Nephron (organoid): Measurements from ENCODE around the gene ASB17.

Source experiments
- H3K27ac Mint-ChIP-seq, 3 experiments: 2 replicates each; pipeline ENCODE4 v1.8.0; 2020; ENCODE audit warnings: mixed read lengths in 3 of 3, mild to moderate bottlenecking in 2 of 3, moderate library complexity in 1 of 3
- H3K27me3 Mint-ChIP-seq: 2 replicates; pipeline ENCODE4 v1.8.0; 2021; ENCODE audit warnings: low read depth, mild to moderate bottlenecking, moderate library complexity, mixed read lengths
- H3K36me3 Mint-ChIP-seq: 2 replicates; pipeline ENCODE4 v1.8.0; 2020; ENCODE audit warnings: low read depth, mixed read lengths
- H3K4me1 Mint-ChIP-seq: 2 replicates; pipeline ENCODE4 v1.8.0; 2020; ENCODE audit warnings: mixed read lengths
- H3K4me3 Mint-ChIP-seq, 3 experiments: 2 replicates each; pipeline ENCODE4 v1.8.0; 2020; ENCODE audit warnings: mild to moderate bottlenecking in 3 of 3, mixed read lengths in 3 of 3, moderate library complexity in 2 of 3
- H3K9me3 Mint-ChIP-seq: 2 replicates; pipeline ENCODE4 v1.8.0; 2020; ENCODE audit warnings: mixed read lengths
- CTCF ChIP-seq, 3 experiments: fragments of 200-600 bp; sonication (generic); IDR thresholded peaks; one replicate each; pipeline ENCODE4 v1.5.0; 2021; ENCODE audit warnings: antibody characterized with exemption in 3 of 3; ENCODE audit not compliant: unreplicated experiment in 3 of 3

Gene ASB17

GRCh38 chr1:75937034-75937433, 4.8 kb upstream of the ASB17 start:
- Mint-ChIP-seq H3K27me3 (no peaks in the 10 kb centered on the region), H3K4me3 (no peak overlapping the region), H3K36me3 (no peaks in the 10 kb centered on the region), H3K27ac (no peak overlapping the region), H3K4me1 (no peaks in the 10 kb centered on the region), H3K9me3 (peaks cover 7% of the 10 kb centered on the region)
- TF ChIP-seq CTCF (IDR thresholded peaks at IDR 0.05; ENCODE audit: unreplicated experiment in 3 of 3) = no peak

- H3K27ac Mint-ChIP-seq = no peak overlapping the region
- H3K9me3 Mint-ChIP-seq = no peaks in the 10 kb centered on the region
- no peaks in the 10 kb centered on the region for H3K4me1 Mint-ChIP-seq
- no peaks in the 10 kb centered on the region for H3K36me3 Mint-ChIP-seq
- no peaks in the 10 kb centered on the region for H3K27me3 Mint-ChIP-seq
- no peak for TF ChIP-seq CTCF (IDR thresholded peaks at IDR 0.05; ENCODE audit: unreplicated experiment in 3 of 3)
- no peak overlapping the region for H3K4me3 Mint-ChIP-seq
These were observed 9.5 kb downstream of the ASB17 start for GRCh38 chr1:75922698-75923097.

- no peak overlapping the region for H3K4me3 Mint-ChIP-seq
- no peaks in the 10 kb centered on the region for H3K4me1 Mint-ChIP-seq
- H3K9me3 Mint-ChIP-seq = peaks cover 3% of the 10 kb centered on the region
- TF ChIP-seq CTCF (IDR thresholded peaks at IDR 0.05; ENCODE audit: unreplicated experiment in 3 of 3) = no peak
- H3K27ac Mint-ChIP-seq = no peak overlapping the region
- H3K27me3 Mint-ChIP-seq = no peaks in the 10 kb centered on the region
- H3K36me3 Mint-ChIP-seq = no peaks in the 10 kb centered on the region
These were observed 15.4 kb downstream of the ASB17 start for GRCh38 chr1:75916834-75917233.

GRCh38 chr1:75908717-75909152, 23.5 kb downstream of the ASB17 start:
- H3K9me3 Mint-ChIP-seq = peaks cover 16% of the 10 kb centered on the region
- TF ChIP-seq CTCF (IDR thresholded peaks at IDR 0.05; ENCODE audit: unreplicated experiment in 3 of 3) = peak; percentile 55 to 63 (median 62)
- no peaks in the 10 kb centered on the region for H3K4me1 Mint-ChIP-seq
- no peak overlapping the region for H3K27ac Mint-ChIP-seq
- no peaks in the 10 kb centered on the region for H3K36me3 Mint-ChIP-seq
- no peaks in the 10 kb centered on the region for H3K27me3 Mint-ChIP-seq
- H3K4me3 Mint-ChIP-seq = no peak overlapping the region

- Mint-ChIP-seq H3K4me3 (no peak overlapping the region), H3K36me3 (no peaks in the 10 kb centered on the region), H3K9me3 (no peaks in the 10 kb centered on the region), H3K27ac (no peak overlapping the region), H3K27me3 (no peaks in the 10 kb centered on the region), H3K4me1 (no peaks in the 10 kb centered on the region)
- no peak for TF ChIP-seq CTCF (IDR thresholded peaks at IDR 0.05; ENCODE audit: unreplicated experiment in 3 of 3)
These were observed 30.8 kb downstream of the ASB17 start for GRCh38 chr1:75901371-75901770.

- Mint-ChIP-seq H3K9me3 (no peaks in the 10 kb centered on the region), H3K36me3 (no peaks in the 10 kb centered on the region), H3K4me3 (no peak overlapping the region), H3K27ac (no peak overlapping the region), H3K27me3 (no peaks in the 10 kb centered on the region), H3K4me1 (no peaks in the 10 kb centered on the region)
- TF ChIP-seq CTCF (IDR thresholded peaks at IDR 0.05; ENCODE audit: unreplicated experiment in 3 of 3) = no peak
These were observed 47.8 kb downstream of the ASB17 start for GRCh38 chr1:75884437-75884836.
